K562 (cell line): ENCODE data around the gene EEF1AKMT4. TPM values are rescaled to one million over a fixed set of nuclear protein-coding genes. Genes with fewer than 3 reads are reported as not detected.

Experiments
- ATAC-seq: fragments of 200-7000 bp; cut with Tn5 transposase; 3 replicates; pipeline ENCODE4 v1.9.1; 2020; ENCODE audit warnings: moderate library complexity
- BruUV-seq: library from RNA; stranded (reverse); fragments of 400-500 nt; replicated peaks from 2 replicates; lab custom pipeline; 2021; lab: Mats Ljungman, UMichigan
- CTCF ChIA-PET: fragments of 300-600 bp; formaldehyde crosslinking; extraction: SDS; loops from one replicate; lab custom pipeline; 2021; ENCODE audit warnings: low intra/inter-chr PET ratio; lab: Yijun Ruan, JAX
- POLR2A ChIA-PET: fragments of 300-600, 350-650 bp; sonication (Branson Sonifier 250); formaldehyde crosslinking; extraction: SDS; loops from one replicate; lab custom pipeline; 2021; ENCODE audit warnings: antibody characterized with exemption, inconsistent platforms; lab: Yijun Ruan, JAX
- DNase-seq, 4 experiments: peaks; one replicate each; pipeline versions ENCODE4 v3.0.0 to v3.0.0-alpha.2; 2011 to 2018; ENCODE audit warnings: low spot score in 3 of 4, mixed read lengths in 3 of 4; ENCODE audit errors: extremely low read depth in 1 of 4
- FAIRE-seq: peaks from 2 replicates; lab custom pipeline; 2011; peaks lifted over from hg19 to GRCh38; lab: Jason Lieb, UNC
- H2AFZ ChIP-seq: 2 replicates; pipeline ENCODE4 v1.6.0; 2011; ENCODE audit warnings: low read depth, low read length, control low read depth, inconsistent platforms
- H3K27ac ChIP-seq: fragments of 200-600 bp; 3 replicates; pipeline ENCODE4 v1.8.0; 2011; ENCODE audit warnings: low read depth, mild to moderate bottlenecking, control low read depth, inconsistent platforms, low read length, moderate library complexity, mixed read lengths; ENCODE audit errors: extremely low read depth
- H3K27me3 ChIP-seq, 2 experiments: fragments of 300-600 bp in 1 of 2; 2 replicates in 1 of 2; 3 replicates in 1 of 2; pipeline versions ENCODE4 v1.6.0 to v1.8.0; 2011; ENCODE audit warnings: inconsistent platforms in 2 of 2, low read length in 2 of 2, mild to moderate bottlenecking in 1 of 2, mixed read lengths in 1 of 2, moderate library complexity in 1 of 2; ENCODE audit not compliant: control insufficient read depth in 2 of 2, insufficient read depth in 2 of 2
- H3K36me3 ChIP-seq: fragments of 300-600 bp; 3 replicates; pipeline ENCODE4 v1.8.0; 2011; ENCODE audit warnings: mild to moderate bottlenecking, low read length, inconsistent platforms; ENCODE audit not compliant: control insufficient read depth, insufficient read depth
- H3K4me1 ChIP-seq, 2 experiments: fragments of 200-600 bp in 1 of 2; replicated peaks in 1 of 2; 2 replicates in 1 of 2; 3 replicates in 1 of 2; pipeline versions ENCODE4 v1.5.1 to v1.8.0; 2011; ENCODE audit warnings: inconsistent platforms in 2 of 2, low read length in 2 of 2, mild to moderate bottlenecking in 1 of 2, mixed read lengths in 1 of 2, moderate library complexity in 1 of 2; ENCODE audit not compliant: control insufficient read depth in 2 of 2, insufficient read depth in 2 of 2
- H3K4me2 ChIP-seq: 2 replicates; pipeline ENCODE4 v1.6.1; 2011; ENCODE audit warnings: low read length, control low read depth, inconsistent platforms, mixed read lengths; ENCODE audit not compliant: insufficient read depth
- H3K4me3 ChIP-seq: fragments of 200-600 bp; sonication (generic), shearing (Covaris generic); 2 replicates; pipeline ENCODE4 v1.5.1; 2016; ENCODE audit warnings: control low read depth, inconsistent platforms
- H3K79me2 ChIP-seq: fragments of 200-600 bp; 3 replicates; pipeline ENCODE4 v1.8.0; 2011; ENCODE audit warnings: low read length, inconsistent platforms; ENCODE audit not compliant: control insufficient read depth, insufficient read depth
- H3K9ac ChIP-seq, 2 experiments: 2 replicates each; pipeline versions ENCODE4 v1.6.0 to v1.6.1; 2011; ENCODE audit warnings: low read depth in 2 of 2, low read length in 2 of 2, control low read depth in 1 of 2, inconsistent platforms in 1 of 2, mild to moderate bottlenecking in 1 of 2, mixed read lengths in 1 of 2; ENCODE audit not compliant: insufficient read depth in 1 of 2
- H3K9me1 ChIP-seq: one replicate; pipeline ENCODE4 v1.6.0; 2011; ENCODE audit warnings: inconsistent platforms, mild to moderate bottlenecking, low read length, moderate library complexity; ENCODE audit not compliant: control insufficient read depth, insufficient read depth
- H3K9me3 ChIP-seq: replicated peaks from 2 replicates; pipeline ENCODE4 v1.5.1; 2011; ENCODE audit warnings: low read depth, low read length, inconsistent platforms; ENCODE audit not compliant: control insufficient read depth, insufficient read depth
- H4K20me1 ChIP-seq: replicated peaks from 2 replicates; pipeline ENCODE4 v1.6.1; 2011; ENCODE audit warnings: low read length, inconsistent platforms, mixed read lengths; ENCODE audit not compliant: control insufficient read depth, insufficient read depth
- BCLAF1 ChIP-seq, 2 experiments: fragments of 450-650 bp in 1 of 2; IDR thresholded peaks; 2 replicates each; pipeline ENCODE4 v1.6.1; 2011 to 2017; ENCODE audit warnings: low read depth in 2 of 2, antibody characterized with exemption in 1 of 2, borderline replicate concordance in 1 of 2, low read length in 1 of 2, mild to moderate bottlenecking in 1 of 2, mixed read lengths in 1 of 2; ENCODE audit not compliant: control insufficient read depth in 1 of 2
- FOXK1 ChIP-seq: sonication (generic); formaldehyde crosslinking; IDR thresholded peaks from 2 replicates; pipeline ENCODE4 v1.8.0; 2022; ENCODE audit warnings: missing genetic modification reagents, mild to moderate bottlenecking, borderline replicate concordance
- FOXP1 ChIP-seq: sonication (generic); formaldehyde crosslinking; IDR thresholded peaks from 2 replicates; pipeline ENCODE4 v1.8.0; 2022; ENCODE audit warnings: mild to moderate bottlenecking, missing genetic modification reagents
- JUN ChIP-seq, 2 experiments: sonication (generic) in 1 of 2; formaldehyde crosslinking in 1 of 2; IDR thresholded peaks; 2 replicates each; pipeline versions ENCODE4 v1.6.1 to v1.8.0; 2012 to 2022; ENCODE audit warnings: borderline replicate concordance in 2 of 2, mild to moderate bottlenecking in 2 of 2, improper control_type of control experiment in 1 of 2, low read depth in 1 of 2, low read length in 1 of 2, missing genetic modification reagents in 1 of 2
- MCM2 ChIP-seq: fragments of 450-650 bp; IDR thresholded peaks from 2 replicates; pipeline ENCODE4 v1.6.1; 2017; ENCODE audit warnings: low read depth, mild to moderate bottlenecking
- MNT ChIP-seq, 2 experiments: fragments of 450-650 bp; conservative IDR thresholded peaks; 2 replicates each; pipeline ENCODE4 v1.6.1; 2017; ENCODE audit warnings: mild to moderate bottlenecking in 2 of 2, moderate library complexity in 2 of 2
- PML ChIP-seq: IDR thresholded peaks from 2 replicates; pipeline ENCODE4 v1.6.1; 2012; ENCODE audit warnings: low read length, inconsistent platforms
- SAFB ChIP-seq: fragments of 200-400 bp; formaldehyde crosslinking; IDR thresholded peaks from 2 replicates; pipeline ENCODE4 v1.6.1; 2017; ENCODE audit warnings: low read depth, low read length, borderline replicate concordance
- SRSF9 ChIP-seq: fragments of 200-400 bp; formaldehyde crosslinking; IDR thresholded peaks from 2 replicates; pipeline ENCODE4 v1.6.1; 2017; ENCODE audit warnings: low read depth, low read length, borderline replicate concordance
- TAF15 ChIP-seq: fragments of 200-400 bp; formaldehyde crosslinking; IDR thresholded peaks from 2 replicates; pipeline ENCODE4 v1.6.1; 2017; ENCODE audit warnings: mild to moderate bottlenecking, low read depth, low read length, moderate library complexity
- TEAD2 ChIP-seq: fragments of 450-650 bp; IDR thresholded peaks from 2 replicates; pipeline ENCODE4 v1.6.1; 2016; ENCODE audit warnings: missing genetic modification characterization, control low read depth, missing compliant biosample characterization
- THAP7 ChIP-seq: fragments of 250-450 bp; sonication (Bioruptor Pico); IDR thresholded peaks from 2 replicates; pipeline ENCODE4 v1.5.0; 2021
- ZNF589 ChIP-seq: fragments of 200-800 bp; sonication (Bioruptor generic); IDR thresholded peaks from 2 replicates; pipeline ENCODE4 v1.6.1; 2016; ENCODE audit warnings: low read depth, missing genetic modification characterization, missing compliant biosample characterization
- ZNF766 ChIP-seq: fragments of 200-800 bp; sonication (Bioruptor generic); conservative IDR thresholded peaks from 2 replicates; pipeline ENCODE4 v1.6.1; 2016; ENCODE audit warnings: missing genetic modification characterization, missing compliant biosample characterization
- WGBS: fragments of 100-300 bp; shearing (Covaris generic); methylation state at CpG from one replicate; pipeline ENCODE4 v1.1.6; 2016; ENCODE audit warnings: low coverage, mixed read lengths; ENCODE audit not compliant: insufficient coverage; ENCODE audit errors: missing lambda C conversion rate; 5-methylcytosine and 5-hydroxymethylcytosine counted together
- in situ Hi-C: fragments of 300-500 bp; cut with MboI; formaldehyde crosslinking; loops from 4 replicates; pipeline ENCODE4 v1.15.0; 2018; ENCODE audit warnings: inconsistent platforms, mixed read lengths
- intact Hi-C: fragments of 100-400 bp; cut with micrococcal nuclease; formaldehyde crosslinking; loops from 2 replicates; pipeline ENCODE4 v1.14.2; 2022
- polyA plus RNA-seq, 8 experiments: library from polyadenylated mRNA; depleted of rRNA in 4 of 8; stranded (reverse) in 5 of 8; unstranded in 3 of 8; fragments of >200 nt; fragmentation: Nextera tagmentation in 2 of 8; fragmentation: Illumina TruSeq in 1 of 8; extraction: Ambion mirVana in 2 of 8; extraction: Trizol in 1 of 8; gene quantifications; 2 replicates each; pipeline versions ENCODE4 v1.2.1 to v1.2.3, GENCODE V29; 2011 to 2014; ENCODE audit warnings: inconsistent platforms in 1 of 8, missing spikeins in 1 of 8
- total RNA-seq, 7 experiments: library from RNA; depleted of rRNA in 6 of 7; stranded (reverse); fragments of >200 nt in 6 of 7; fragmentation: Illumina TruSeq in 2 of 7; extraction: Trizol in 2 of 7; gene quantifications; 2 replicates each; pipeline versions ENCODE4 v1.2.1 to v1.2.3, GENCODE V29; 2011 to 2021; ENCODE audit warnings: low replicate concordance in 1 of 7

The EEF1AKMT4 gene
- total and polyA plus RNA-seq, 9 of the 15 experiments (the other 6 are each of a cell fraction or from before 2014, with no cell fraction given) = 10.3 to 49.4 (median 18.9) TPM

GRCh38 chr3:184240384-184241140, 8.9 kb upstream of the EEF1AKMT4 start:
- ATAC-seq (peak; percentile 45; the same call in 2 of the 3 replicates), DNase-seq (peak in 1 of 4 experiments; percentile 41), FAIRE-seq (peak; percentile 79)
- Histone ChIP-seq H3K4me2 (no peak overlapping the region), H4K20me1 (peaks cover 27% of the 10 kb centered on the region), H2AFZ (no peak overlapping the region), H3K79me2 (no peaks in the 10 kb centered on the region), H3K4me1 (peaks cover 0 to 24% of the 10 kb centered on the region in 2 experiments; a peak in 3 of 5 replicates), H3K9ac (no peak overlapping the region), H3K9me1 (no peaks in the 10 kb centered on the region), H3K4me3 (no peak overlapping the region), H3K36me3 (peaks cover 37% of the 10 kb centered on the region), H3K9me3 (no peaks in the 10 kb centered on the region), H3K27ac (no peak overlapping the region), H3K27me3 (peaks cover 0 to 13% of the 10 kb centered on the region in 2 experiments; a peak in 1 of 5 replicates)
- CTCF ChIA-PET = interaction anchor here (0.6 to 1.1 kb wide), 2 partner anchors 107 to 343 kb away, joined by 3 read pairs; no protein-coding TSS in a partner anchor
- 46% methylated on average over 3 of the region's 4 CpGs for WGBS
- in situ Hi-C loops (loop anchor here (10.0 kb wide), 1 partner anchor 226 kb away; the partner anchor contains the start of gene ABCC5), intact Hi-C loops (loop anchor here (5.0 to 10.0 kb wide), 2 partner anchors 93 to 196 kb away; no protein-coding TSS in a partner anchor)
- POLR2A ChIA-PET = interaction anchor here (0.5 to 1.6 kb wide), 4 partner anchors 11 to 64 kb away, joined by 3 to 9 read pairs (median 4); partner anchors contain the start of gene VWA5B2
- BruUV-seq = no TSS peak
- TF ChIP-seq PML (no peak), ZNF589 (CRISPR knock-in tag) (no peak), JUN (IDR thresholded peaks at IDR 0.05; ENCODE audit: borderline replicate concordance, low read depth, low read length) (no peak), JUN (CRISPR knock-in tag; IDR thresholded peaks at IDR 0.05; ENCODE audit: borderline replicate concordance) (no peak), TEAD2 (no peak), THAP7 (CRISPR knock-in tag) (no peak), TAF15 (no peak), MNT (conservative IDR thresholded peaks at IDR 0.05) (0 out of 4 replicates have a peak, but pooled peaks of 1 of the 2 experiments have one; percentile 43), FOXK1 (CRISPR knock-in tag) (0 out of 2 replicates have a peak, but pooled peaks have one; percentile 17), SRSF9 (no peak), ZNF766 (no peak), MCM2 (no peak), BCLAF1 (IDR thresholded peaks at IDR 0.05; ENCODE audit: borderline replicate concordance in 1 of 2, control insufficient read depth in 1 of 2, low read depth in 2 of 2, low read length in 1 of 2) (no peak), SAFB (no peak), FOXP1 (peak; percentile 28; the same call in 1 of the 2 replicates)
